ENCODE results near the gene LCE1A.
A peak's percentile ranks its signal among the peaks of the same experiment; 100 is the strongest.

The LCE1A gene

DNA sequence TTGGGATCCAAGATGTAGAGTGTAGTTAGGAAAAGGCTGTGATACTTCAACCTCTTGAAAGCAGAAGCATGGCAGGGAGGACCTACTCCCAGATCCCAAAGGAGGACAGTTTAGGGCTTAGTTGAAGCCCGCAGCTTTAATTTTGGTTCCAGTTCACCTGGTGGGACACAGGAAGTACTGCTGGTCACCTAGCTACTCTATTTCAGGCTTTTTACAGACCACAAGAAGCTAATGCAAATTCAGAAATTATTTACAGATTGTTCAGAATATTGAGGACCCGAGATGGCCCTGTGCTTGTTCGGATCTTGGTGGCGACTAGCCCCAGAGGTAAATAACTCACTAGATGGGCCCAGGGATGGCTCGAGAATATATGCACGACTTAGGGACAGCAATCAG lies 44.5 kb downstream of the LCE1A start:
- ATAC-seq, result no peak
- TF ChIP-seq ZC3H10 (CRISPR knock-in tag; IDR thresholded peaks at IDR 0.05) (no peak), PPARA (CRISPR knock-in tag; IDR thresholded peaks at IDR 0.05; ENCODE audit: borderline replicate concordance) (no peak), ZNF8 (CRISPR knock-in tag; IDR thresholded peaks at IDR 0.05) (no peak), ZNF565 (CRISPR knock-in tag; conservative IDR thresholded peaks at IDR 0.05; ENCODE audit: low read depth) (no peak)
- TF ChIP-seq, protein P1, sequence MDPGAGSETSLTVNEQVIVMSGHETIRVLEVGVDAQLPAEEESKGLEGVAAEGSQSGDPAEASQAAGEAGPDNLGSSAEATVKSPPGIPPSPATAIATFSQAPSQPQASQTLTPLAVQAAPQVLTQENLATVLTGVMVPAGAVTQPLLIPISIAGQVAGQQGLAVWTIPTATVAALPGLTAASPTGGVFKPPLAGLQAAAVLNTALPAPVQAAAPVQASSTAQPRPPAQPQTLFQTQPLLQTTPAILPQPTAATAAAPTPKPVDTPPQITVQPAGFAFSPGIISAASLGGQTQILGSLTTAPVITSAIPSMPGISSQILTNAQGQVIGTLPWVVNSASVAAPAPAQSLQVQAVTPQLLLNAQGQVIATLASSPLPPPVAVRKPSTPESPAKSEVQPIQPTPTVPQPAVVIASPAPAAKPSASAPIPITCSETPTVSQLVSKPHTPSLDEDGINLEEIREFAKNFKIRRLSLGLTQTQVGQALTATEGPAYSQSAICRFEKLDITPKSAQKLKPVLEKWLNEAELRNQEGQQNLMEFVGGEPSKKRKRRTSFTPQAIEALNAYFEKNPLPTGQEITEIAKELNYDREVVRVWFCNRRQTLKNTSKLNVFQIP (CRISPR knock-in tag; IDR thresholded peaks at IDR 0.05; ENCODE audit: borderline replicate concordance, low read depth), result no peak
- TF ChIP-seq, protein P2, sequence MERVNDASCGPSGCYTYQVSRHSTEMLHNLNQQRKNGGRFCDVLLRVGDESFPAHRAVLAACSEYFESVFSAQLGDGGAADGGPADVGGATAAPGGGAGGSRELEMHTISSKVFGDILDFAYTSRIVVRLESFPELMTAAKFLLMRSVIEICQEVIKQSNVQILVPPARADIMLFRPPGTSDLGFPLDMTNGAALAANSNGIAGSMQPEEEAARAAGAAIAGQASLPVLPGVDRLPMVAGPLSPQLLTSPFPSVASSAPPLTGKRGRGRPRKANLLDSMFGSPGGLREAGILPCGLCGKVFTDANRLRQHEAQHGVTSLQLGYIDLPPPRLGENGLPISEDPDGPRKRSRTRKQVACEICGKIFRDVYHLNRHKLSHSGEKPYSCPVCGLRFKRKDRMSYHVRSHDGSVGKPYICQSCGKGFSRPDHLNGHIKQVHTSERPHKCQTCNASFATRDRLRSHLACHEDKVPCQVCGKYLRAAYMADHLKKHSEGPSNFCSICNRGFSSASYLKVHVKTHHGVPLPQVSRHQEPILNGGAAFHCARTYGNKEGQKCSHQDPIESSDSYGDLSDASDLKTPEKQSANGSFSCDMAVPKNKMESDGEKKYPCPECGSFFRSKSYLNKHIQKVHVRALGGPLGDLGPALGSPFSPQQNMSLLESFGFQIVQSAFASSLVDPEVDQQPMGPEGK (CRISPR knock-in tag; IDR thresholded peaks at IDR 0.05; ENCODE audit: borderline replicate concordance), result no peak

DNA sequence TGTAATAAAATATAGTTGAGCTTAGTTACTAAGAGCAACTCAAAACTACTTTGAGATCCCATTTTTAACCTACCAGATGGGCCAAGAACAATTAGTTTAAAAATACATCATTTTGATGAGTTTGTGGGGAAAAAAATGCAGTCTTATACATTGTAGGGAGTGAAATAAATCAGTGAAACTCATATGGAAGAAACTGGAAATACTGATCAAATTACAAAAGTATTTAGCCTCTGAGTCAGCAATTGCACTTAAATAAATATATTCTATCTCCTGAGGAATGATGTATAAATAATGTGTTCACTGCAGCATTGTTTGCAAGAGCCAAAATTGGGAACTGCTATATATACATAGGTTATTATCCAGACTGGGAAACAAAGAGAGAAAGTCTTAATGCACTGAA lies 46.2 kb downstream of the LCE1A start:
- peak; percentile 52 for ATAC-seq

DNA sequence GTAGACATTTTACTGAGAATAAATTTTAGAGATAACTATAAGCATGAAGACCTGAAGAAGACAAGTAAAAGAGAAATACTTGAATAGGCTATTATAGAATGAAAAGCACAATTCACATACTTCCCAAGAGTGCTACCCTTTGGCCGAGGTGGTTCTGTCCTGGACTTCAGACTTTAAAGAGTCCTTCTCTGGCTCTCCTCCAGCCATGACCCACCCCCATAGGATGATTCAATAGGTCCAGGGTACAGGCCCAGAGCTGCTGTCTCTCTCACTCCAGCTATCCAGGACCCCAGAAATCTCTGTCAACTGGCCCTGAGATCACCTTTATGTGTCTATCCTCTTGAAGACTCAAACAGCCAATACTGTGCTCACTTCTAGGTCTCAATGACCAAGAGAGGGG lies 49.6 kb downstream of the LCE1A start:
- no peak for ATAC-seq
- TF ChIP-seq ZFP30 (CRISPR knock-in tag; IDR thresholded peaks at IDR 0.05) (no peak), OSR1 (CRISPR knock-in tag; IDR thresholded peaks at IDR 0.05) (no peak)
- TF ChIP-seq, protein P3, sequence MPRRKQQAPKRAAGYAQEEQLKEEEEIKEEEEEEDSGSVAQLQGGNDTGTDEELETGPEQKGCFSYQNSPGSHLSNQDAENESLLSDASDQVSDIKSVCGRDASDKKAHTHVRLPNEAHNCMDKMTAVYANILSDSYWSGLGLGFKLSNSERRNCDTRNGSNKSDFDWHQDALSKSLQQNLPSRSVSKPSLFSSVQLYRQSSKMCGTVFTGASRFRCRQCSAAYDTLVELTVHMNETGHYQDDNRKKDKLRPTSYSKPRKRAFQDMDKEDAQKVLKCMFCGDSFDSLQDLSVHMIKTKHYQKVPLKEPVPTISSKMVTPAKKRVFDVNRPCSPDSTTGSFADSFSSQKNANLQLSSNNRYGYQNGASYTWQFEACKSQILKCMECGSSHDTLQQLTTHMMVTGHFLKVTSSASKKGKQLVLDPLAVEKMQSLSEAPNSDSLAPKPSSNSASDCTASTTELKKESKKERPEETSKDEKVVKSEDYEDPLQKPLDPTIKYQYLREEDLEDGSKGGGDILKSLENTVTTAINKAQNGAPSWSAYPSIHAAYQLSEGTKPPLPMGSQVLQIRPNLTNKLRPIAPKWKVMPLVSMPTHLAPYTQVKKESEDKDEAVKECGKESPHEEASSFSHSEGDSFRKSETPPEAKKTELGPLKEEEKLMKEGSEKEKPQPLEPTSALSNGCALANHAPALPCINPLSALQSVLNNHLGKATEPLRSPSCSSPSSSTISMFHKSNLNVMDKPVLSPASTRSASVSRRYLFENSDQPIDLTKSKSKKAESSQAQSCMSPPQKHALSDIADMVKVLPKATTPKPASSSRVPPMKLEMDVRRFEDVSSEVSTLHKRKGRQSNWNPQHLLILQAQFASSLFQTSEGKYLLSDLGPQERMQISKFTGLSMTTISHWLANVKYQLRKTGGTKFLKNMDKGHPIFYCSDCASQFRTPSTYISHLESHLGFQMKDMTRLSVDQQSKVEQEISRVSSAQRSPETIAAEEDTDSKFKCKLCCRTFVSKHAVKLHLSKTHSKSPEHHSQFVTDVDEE (CRISPR knock-in tag; IDR thresholded peaks at IDR 0.05), result no peak
- TF ChIP-seq, protein P1 (CRISPR knock-in tag; IDR thresholded peaks at IDR 0.05; ENCODE audit: borderline replicate concordance, low read depth), result no peak

More for the DNA sequence above, 46.2 kb downstream of the LCE1A start:
- TF ChIP-seq, protein P4, sequence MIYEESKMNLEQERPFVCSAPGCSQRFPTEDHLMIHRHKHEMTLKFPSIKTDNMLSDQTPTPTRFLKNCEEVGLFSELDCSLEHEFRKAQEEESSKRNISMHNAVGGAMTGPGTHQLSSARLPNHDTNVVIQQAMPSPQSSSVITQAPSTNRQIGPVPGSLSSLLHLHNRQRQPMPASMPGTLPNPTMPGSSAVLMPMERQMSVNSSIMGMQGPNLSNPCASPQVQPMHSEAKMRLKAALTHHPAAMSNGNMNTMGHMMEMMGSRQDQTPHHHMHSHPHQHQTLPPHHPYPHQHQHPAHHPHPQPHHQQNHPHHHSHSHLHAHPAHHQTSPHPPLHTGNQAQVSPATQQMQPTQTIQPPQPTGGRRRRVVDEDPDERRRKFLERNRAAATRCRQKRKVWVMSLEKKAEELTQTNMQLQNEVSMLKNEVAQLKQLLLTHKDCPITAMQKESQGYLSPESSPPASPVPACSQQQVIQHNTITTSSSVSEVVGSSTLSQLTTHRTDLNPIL (CRISPR knock-in tag; IDR thresholded peaks at IDR 0.05; ENCODE audit: low read depth), result no peak
- TF ChIP-seq ZNF565 (CRISPR knock-in tag; conservative IDR thresholded peaks at IDR 0.05; ENCODE audit: low read depth) (no peak), TOX (CRISPR knock-in tag; IDR thresholded peaks at IDR 0.05; ENCODE audit: borderline replicate concordance) (no peak), TCF4 (CRISPR knock-in tag; IDR thresholded peaks at IDR 0.05; ENCODE audit: borderline replicate concordance) (no peak), PPARA (CRISPR knock-in tag; IDR thresholded peaks at IDR 0.05; ENCODE audit: borderline replicate concordance) (no peak), ZFP3 (CRISPR knock-in tag; IDR thresholded peaks at IDR 0.05) (no peak), ZC3H10 (CRISPR knock-in tag; IDR thresholded peaks at IDR 0.05) (peak; percentile 10; the same call in 1 of the 2 replicates)

Measured in SK-N-SH treated with all-trans-retinoic acid at 6 μM for 48 hours (cell line).